NCI-H446 treated with DMSO at 0.1 percent for 48 hours (cell line): Measurements from ENCODE around the gene MAPK8IP2.
"Not testable (repeated sequence)": the region's sequence is repeated elsewhere in the genome, so short reads cannot be mapped to it uniquely, and the experiment has no call there.

Experiments used
- DNase-seq: peaks from one replicate; lab custom pipeline; 2025; lab: John Stamatoyannopoulos, UW

Gene MAPK8IP2

DNA sequence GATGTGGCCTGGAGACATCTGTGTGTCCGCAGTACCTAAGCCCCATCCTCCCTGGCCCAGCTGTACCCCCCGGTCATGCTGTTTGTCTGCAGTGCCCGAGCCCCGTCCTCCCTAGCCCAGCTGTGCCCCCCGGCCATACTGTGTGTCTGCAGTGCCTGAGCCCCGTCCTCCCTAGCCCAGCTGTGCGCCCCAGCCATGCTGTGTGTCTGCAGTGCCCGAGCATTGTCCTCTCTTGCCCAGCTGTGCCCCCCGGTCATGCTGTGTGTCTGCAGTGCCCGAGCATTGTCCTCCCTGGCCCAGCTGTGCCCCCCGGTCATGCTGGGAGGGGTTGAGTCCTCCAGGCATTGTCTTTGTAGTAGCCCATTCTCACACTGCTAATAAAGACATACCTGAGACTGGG is 35.0 kb downstream of the MAPK8IP2 start:
- no peak for DNase-seq

DNA sequence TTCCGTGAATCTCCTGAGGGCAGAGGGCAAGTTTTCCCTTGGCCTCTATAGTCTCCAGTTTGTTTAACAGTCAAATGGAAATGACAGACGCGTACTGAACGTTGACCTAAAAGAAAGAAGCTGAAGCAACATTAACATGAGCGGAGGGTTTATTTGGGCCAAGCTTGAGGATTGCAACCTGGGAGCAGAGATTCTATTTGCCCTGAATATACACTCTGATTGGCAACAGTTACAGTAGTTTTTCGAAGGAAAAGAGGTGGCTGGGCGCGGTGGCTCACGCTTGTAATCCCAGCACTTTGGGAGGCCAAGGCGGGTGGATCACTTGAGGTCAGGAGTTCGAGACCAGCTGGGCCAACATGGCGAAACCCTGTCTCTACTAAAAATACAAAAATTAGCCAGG is 39.7 kb downstream of the MAPK8IP2 start:
- not testable (repeated sequence) for DNase-seq

DNA sequence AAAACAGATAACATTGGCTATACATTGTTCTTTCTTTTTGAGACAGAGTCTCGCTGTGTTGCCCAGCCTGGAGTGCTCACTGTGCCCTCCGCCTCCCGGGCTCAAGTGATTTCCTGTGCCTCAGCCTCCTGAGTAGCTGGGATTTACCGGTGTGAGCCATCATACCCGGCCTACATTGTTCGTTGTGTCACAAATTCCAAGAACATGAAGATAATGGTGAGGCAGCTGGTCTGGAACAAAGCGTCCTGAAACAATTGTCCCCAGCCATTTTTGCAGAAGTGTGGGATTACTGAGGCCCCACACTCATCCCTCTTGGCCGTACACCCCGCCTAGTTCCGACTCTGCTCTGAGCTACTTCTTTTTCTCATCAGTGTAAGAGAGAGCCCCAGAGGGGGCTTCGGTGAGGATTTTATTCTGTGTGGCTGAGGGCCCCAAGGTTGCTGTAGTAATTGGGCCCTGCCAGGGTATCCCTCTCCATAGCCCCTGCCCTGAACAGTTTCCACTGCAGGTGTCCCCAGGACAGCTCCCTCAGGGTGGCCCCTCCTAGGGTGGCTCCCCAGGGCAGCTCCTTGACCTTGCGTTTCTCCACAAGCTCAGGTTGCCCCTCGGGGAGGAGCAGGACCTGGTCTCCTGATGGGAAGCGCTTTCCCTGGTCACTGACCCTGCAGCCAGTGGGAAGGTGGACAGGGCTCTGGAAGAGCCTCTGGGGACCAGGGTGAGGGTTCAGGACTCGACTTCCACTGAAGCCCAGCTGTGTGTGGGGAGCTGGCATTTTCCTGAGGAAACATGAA is 40.5 kb downstream of the MAPK8IP2 start:
- no peak for DNase-seq

DNA sequence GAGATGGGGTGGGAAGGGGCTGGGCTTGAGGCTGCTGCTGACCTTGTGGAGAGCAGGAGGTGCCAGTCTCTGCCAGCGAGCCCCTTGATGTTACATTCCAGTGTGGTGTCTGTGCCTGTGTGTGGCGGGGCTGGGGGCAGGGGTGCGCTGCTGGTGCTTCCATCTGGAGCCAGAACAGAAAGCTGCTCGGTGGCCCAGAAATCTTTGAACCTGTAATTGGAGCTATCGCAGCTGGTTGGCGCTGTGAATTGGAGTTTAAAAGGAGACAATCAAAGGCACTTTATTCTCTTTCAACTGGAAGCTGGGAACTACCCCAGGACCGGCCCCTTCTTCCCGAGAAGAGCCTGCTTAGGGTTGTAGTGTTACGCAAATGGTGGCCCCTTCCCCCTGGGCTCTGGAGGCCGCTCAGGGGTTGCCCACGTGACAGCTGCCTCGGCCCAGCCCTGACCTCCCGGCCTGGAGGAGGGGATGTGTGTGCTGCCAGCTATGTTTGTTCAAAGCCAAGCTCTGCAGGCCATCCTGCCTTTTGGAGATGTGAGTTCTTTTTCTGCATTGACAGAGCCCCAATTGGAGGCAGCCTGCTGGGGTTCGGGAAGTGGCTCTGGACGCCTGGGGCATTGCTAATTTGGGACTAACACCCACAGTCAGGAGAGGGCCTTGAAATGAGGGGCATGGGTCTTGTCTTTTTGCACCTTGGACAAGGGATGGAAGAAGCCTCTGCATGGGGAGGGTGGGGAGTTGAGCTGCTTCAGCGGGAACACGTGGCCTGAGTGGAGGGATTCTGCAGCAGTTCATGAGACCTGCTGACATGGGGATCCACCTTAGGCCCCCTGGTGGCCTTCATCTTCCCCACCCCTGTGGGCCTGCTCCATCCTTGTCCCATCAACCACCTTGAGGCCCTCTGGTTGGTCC is 41.4 kb downstream of the MAPK8IP2 start:
- DNase-seq: no peak

DNA sequence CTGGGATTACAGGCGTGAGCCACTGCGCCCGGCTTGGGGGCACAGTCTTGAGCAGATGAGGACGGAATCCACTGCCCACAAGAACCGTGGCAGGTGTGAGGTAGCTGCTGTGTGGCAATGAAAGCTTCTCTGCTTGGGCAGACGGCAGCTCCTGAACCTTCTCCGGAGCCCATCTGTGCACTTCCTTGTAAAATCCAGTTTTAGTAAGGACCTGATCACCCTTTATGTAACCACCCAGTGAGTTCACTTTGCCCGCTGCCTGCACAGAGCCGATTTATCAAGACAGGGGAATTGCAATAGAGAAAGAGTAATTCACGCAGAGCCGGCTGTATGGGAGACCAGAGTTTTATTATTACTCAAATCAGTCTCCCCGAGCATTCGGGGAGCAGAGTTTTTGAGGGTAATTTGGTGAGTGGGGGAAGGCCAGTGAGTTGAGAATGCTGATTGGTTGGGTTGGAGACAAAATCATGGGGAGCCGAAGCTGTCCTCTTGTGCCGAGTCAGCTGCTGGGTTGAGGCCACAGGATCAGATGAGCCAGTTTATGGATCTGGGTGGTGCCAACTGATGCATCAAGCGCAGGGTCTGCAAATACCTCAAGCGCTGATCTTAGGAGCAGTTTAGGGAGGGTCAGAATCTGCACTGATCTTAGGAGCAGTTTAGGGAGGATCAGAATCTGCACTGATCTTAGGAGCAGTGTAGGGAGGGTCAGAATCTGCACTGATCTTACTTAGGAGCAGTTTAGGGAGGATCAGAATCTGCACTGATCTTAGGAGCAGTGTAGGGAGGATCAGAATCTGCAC is 42.6 kb downstream of the MAPK8IP2 start:
- not testable (repeated sequence) for DNase-seq

DNA sequence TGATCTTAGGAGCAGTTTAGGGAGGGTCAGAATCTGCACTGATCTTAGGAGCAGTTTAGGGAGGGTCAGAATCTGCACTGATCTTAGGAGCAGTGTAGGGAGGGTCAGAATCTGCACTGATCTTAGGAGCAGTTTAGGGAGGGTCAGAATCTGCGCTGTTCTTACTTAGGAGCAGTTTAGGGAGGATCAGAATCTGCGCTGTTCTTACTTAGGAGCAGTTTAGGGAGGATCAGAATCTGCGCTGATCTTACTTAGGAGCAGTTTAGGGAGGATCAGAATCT is 43.2 kb downstream of the MAPK8IP2 start:
- DNase-seq: not testable (repeated sequence)

DNA sequence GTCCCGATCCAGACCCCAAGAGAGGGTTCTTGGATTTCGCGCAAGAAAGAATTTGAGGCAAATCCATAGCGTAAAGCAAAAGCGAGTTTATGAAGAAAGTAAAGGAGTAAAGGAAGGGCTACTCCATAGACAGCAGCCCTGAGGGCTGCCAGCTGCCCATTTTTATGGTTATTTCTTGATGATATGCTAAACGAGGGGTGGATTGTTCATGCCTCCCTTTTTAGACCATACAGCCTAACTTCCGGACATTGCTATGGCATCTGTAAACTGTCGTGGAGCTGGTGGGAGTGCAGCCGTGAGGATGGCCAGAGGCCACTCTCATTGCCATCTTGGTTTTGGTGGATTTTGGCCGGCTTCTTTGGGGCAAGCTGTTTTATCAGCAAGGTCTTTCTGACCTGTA is 52.7 kb downstream of the MAPK8IP2 start:
- no peak for DNase-seq

DNA sequence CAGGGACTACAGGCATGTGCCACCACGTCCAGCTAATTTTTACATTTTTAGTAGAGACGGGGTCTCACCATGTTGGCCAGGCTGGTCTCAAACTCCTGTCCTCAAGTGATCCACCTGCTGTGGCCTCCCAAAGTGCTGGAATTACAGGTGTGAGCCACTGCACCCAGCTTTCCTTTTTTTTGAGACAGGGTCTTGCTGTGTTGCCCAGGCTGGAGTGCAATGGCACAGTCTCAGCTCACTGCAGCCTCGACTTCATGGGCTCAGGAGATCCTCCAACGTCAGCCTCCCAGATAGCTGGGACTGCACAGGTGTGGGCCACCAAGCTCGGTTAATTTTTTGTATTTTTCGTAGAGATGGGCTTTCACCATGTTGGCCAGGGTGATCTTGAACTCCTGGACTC is 54.1 kb downstream of the MAPK8IP2 start:
- DNase-seq: not testable (repeated sequence)

DNA sequence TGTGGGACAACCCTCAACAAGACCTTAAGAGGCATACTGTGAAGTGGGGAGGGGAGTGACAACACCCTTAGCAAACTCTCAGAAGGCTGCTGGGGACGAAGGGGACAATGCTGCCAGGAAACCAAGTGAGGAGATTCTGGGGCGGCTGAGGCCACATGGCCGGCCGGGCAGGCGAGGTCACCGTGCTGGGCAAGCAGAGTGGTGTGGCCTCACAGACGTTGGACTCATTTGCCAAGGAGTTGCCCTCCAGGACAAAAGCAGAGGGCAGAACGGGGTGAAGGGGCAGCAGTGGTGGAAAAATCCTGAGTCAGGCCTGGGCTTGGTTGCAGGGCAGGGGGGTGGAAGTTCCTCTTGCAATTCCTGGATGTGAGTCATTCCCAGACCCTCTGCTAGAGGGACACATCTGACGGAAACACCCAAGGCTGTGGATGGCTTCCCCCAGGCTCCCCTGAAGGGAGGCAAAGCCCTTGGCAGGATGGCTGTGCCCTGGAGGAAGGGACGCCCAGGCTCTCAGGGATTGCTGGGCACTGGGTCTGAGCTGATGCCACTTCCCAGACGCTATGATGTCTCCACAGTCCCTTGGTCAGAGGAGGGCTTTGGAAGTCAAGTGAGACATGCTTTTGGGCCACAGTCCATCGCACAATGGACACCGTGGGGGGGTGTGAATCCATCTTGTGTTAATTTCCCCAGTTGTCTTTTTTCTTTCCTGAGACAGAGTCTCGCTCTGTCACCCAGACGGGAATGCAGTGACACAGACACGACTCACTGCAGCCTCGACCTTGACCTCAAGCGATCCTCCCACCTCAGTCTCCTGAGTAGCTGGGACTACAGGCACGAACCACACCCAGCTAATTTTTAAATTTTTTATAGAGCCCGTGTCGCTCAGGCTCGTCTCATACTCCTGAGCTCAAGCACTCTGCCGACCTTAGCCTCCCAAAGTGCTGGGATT is 55.8 kb downstream of the MAPK8IP2 start:
- DNase-seq: no peak

DNA sequence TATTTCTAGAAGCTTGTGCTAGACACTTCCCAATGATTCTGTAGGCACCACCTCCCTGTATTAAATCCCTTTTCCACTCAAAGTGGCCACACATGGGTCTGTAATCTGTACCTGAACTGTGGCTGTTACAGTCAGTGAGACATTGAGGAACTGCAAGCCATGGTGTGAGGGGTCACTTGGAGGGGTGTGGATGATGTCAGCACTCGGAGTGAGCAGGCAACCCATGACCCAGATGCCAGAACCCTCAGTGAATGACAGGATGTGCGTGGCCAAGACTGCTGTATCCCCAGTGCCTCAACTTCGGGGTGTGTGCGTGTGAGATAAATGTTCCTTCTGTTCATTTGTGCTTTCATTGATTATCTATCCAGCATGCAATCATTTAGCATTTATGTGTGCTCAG is 57.3 kb downstream of the MAPK8IP2 start:
- no peak for DNase-seq

DNA sequence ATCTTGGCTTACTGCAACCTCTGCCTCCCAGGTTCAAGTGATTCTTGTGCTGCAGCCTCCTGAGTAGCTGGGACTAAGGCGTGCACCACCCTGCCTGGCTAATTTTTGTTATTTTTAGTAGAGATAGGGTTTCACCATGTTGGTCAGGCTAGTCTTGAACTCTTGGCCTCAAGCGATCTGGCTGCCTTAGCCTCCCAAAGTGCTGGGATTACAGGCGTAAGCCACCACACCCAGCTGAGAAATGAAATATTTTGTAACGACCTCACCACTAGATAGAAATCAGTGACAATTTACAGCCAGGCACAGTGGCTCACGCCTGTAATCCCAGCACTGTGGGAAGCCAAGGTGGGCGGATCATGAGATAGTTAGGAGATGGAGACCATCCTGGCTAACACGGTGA is 59.1 kb downstream of the MAPK8IP2 start:
- DNase-seq: not testable (repeated sequence)

DNA sequence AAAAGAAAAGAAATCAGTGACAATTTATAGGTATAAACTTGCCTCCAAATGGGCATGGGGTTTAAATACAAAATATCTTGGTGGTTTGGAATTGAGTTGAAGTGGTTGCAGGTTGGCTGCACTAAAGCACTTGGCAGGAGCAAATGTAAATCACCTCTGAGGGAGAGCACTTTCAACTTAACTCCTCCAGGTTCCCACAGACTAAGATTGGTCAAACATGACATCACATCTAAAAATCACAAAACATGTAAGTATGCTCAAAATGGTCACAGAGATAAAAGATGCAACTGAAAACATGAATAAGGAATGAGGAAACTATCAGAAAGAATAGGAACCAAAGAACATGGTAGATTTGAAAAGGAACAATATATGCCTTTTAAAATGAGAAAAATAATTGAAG is 59.7 kb downstream of the MAPK8IP2 start:
- no peak for DNase-seq
